ENCODE results near the gene PBX2.

- no peak for TF ChIP-seq CTCF (IDR thresholded peaks at IDR 0.05; ENCODE audit: poor library complexity)
- no peak for TF ChIP-seq EZH2phosphoT487 (IDR thresholded peaks at IDR 0.05; ENCODE audit: low read depth, severe bottlenecking, unreplicated experiment)
- TF ChIP-seq EZH2 (IDR thresholded peaks at IDR 0.05; ENCODE audit: borderline replicate concordance) = no peak
These were observed 14.1 kb downstream of the PBX2 start, which contains the start of gene AGPAT1 for GRCh38 chr6:32175711-32176475.

Measured in hepatocyte (in vitro differentiated cells).